Pulmonary artery endothelial cell (primary cell): ENCODE results near the gene KAZN. TPM values are rescaled to one million over a fixed set of nuclear protein-coding genes. Genes with fewer than 3 reads are reported as not detected.

Experiments used
- DNase-seq: peaks from one replicate; pipeline ENCODE4 v3.0.0-alpha.2; 2011; ENCODE audit warnings: low read depth, low spot score
- total RNA-seq: library from RNA; depleted of rRNA; stranded (reverse); fragments of >200 nt; gene quantifications from 2 replicates; pipeline ENCODE4 v1.2.3, GENCODE V29; 2014

Gene KAZN
- total RNA-seq, 1 donor from 2014 or later = 0.73 TPM

DNA sequence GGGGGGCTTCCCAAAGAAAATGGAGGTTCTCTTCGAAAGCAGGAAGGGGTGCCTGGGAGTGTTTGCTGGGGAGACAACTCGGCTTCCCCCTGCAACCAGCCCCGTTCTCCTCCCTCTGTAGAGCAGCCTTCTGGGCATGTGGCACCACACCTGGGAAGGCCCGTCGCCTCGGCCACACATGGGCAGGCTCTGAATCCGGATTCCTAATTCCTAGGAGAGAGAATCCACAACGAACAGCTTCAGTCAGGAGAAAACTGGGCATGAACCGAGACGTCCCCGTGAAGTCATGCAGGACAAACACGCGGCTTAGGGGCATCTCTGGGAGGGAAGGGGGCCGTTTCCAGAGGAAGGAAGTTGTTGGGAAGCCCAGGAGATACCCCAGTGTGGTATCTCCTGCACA lies 224.5 kb downstream of the KAZN start:
- DNase-seq = no peak

GRCh38 chr1:14824314-14824915 lies 225.9 kb downstream of the KAZN start:
- no peak for DNase-seq

GRCh38 chr1:14825396-14825795 lies 226.9 kb downstream of the KAZN start:
- DNase-seq = no peak

- DNase-seq = no peak
Observed at GRCh38 chr1:14826172-14826636, 227.7 kb downstream of the KAZN start.

DNA sequence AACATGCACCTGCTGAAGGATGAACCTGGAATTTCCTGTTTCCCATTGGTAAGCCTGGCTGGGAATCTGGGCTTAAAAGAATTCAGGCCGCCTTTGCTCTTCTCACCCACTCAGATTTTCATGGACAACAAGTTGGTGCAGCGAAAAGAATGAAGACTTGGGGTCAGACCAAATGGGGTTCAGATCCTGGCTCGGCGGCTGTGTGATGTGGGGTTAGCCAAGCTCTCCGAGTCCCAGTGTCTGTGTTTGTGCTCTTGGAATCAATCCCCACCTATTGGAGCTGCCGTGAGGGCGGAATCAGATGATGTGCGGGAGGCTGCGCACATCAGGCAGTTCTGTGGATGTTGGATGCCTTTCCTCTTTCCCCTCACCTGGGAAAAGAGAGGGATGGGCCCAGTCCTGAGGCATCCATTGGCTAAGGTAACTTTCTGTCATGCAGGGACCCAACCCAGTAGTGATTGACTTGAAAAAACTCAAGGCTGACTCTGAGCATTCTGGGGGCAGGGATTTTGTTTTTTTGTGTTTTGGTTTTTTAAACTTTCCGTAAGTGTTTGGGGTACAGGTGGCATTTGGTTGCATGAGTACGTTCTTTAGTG lies 228.3 kb downstream of the KAZN start:
- DNase-seq = no peak

DNA sequence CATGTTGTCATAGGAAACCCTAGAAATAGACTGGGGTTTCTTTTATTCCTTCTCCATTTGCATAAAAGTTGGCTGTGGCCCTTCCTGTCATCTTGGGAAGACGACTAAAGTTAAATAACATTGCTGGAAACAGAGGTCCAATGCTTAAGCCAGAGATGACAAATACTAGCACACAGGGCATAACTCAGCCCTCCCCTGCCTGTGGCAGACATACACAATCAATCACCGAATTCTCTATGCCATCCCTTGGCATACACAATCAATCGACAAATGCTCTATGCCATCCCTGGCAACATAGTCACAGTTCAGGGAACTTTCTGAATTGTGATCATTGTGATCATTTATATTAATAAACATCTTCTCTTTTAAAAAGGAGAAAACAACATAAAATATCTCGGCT lies 229.4 kb downstream of the KAZN start:
- no peak for DNase-seq

DNA sequence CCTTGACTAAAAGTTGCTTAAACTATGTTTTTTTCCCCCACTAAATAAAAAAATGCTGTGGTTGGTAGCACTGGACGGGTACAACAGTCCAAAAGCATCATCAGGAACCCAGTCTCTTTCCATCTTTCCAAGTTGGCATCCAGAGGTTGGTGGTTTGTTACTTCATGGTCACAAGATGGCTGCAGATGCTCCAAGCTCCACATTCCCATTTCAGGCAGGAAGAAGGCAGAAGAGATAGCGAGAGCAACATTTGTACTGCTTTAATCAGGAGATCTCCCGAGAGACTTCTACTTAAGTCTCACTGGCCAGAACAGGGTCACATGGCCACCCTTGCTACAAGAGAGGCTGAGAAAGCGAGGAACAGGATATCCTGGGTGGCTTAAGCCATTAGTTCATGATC lies 230.2 kb downstream of the KAZN start:
- no peak for DNase-seq

DNA sequence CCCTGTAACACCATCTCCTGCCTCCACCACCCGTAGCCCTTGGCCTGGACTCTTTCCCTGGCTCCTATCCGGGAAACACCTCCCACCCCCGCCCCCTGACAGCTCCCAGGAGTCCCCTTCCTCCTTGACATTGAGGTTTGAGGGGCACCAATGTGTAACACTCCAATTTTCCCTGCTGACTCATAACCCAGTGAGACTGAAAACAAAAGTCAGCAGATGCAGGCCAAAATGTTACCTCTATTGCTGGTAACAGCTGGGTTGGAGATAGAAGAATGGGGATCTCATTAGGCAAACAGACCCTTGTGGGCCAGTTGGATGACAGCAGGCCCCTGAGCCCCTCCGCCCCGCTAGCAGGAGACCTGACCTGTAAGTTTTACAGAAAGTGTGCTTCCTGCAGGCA lies 237.2 kb downstream of the KAZN start:
- DNase-seq = no peak

GRCh38 chr1:14836426-14837140 lies 238.1 kb downstream of the KAZN start:
- DNase-seq = no peak

GRCh38 chr1:14840374-14840773 lies 241.9 kb downstream of the KAZN start:
- DNase-seq = no peak

- no peak for DNase-seq
Observed at GRCh38 chr1:14841456-14841855, 243.0 kb downstream of the KAZN start.

DNA sequence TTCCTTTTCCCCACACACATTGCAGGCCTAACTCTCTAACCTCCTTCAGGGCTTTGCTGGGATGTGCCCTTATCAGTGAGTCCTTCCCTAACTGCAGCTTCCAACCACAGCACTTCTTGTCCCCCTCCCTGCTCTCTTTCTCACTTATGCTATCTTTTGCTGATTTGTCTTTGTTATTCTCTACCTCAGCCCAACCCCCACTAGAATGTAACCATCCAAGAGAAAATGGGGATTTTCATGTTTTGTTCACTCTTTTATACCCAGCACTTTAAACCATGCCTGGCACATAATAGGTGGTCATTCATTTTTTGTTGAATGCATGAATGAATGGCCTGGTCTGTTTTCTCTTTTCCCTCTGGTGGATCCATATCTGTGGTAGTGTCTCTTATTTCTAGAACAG lies 243.5 kb downstream of the KAZN start:
- DNase-seq = no peak

DNA sequence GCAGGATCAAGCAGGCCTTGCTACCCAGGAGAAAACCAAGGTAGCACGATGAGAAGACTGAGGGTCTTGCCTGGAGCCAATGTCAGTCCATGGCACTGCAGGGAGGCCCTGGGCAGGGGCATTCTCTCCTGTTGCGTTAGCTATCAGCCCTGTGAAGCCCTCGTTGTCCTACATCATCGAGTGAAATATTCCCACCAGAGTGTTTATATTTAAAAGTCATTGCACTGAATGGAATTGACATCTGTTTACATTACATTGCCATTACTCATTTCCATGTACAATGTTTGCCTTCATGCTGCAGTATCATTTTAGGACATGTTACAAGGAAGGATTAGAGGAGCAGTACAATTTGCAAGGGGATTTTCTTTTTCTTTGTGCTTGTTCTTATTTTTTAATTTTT lies 243.9 kb downstream of the KAZN start:
- DNase-seq = no peak

- no peak for DNase-seq
Observed at GRCh38 chr1:14842891-14843290, 244.4 kb downstream of the KAZN start.

- no peak for DNase-seq
Observed at GRCh38 chr1:14843525-14843924, 245.0 kb downstream of the KAZN start.

GRCh38 chr1:14844356-14844755 lies 245.9 kb downstream of the KAZN start:
- no peak for DNase-seq

- DNase-seq = no peak
Observed at GRCh38 chr1:14844923-14845617, 246.6 kb downstream of the KAZN start.

GRCh38 chr1:14845851-14846250 lies 247.4 kb downstream of the KAZN start:
- no peak for DNase-seq

- DNase-seq = no peak
Observed at GRCh38 chr1:14846688-14847087, 248.2 kb downstream of the KAZN start.

DNA sequence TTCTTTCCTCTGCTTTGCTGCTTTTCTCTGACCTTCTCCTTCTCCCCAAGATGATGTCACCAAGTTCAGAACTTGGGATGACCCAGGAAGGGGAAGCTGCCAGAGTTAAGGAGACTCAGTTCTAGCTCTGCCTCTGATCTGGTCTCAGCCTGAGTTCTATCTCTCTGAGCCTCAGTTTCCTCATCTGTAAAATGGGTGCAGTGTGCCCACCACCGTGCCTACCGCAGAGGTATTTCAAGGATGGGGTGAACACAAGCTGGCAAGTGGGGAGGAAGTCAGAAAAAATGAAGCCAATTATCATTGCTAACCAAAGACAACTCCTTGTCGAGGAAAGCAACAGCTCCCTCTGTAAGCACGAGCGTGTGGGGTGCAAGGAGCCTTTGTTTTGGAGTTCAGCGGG lies 249.7 kb downstream of the KAZN start:
- no peak for DNase-seq

- no peak for DNase-seq
Observed at GRCh38 chr1:14848625-14849024, 250.1 kb downstream of the KAZN start.

GRCh38 chr1:14849038-14849437 lies 250.6 kb downstream of the KAZN start:
- DNase-seq = no peak
